Upper lobe of left lung (tissue), 6 donors: ENCODE results near the gene RANBP6. TPM values are rescaled to one million over a fixed set of nuclear protein-coding genes. Genes with fewer than 3 reads are reported as not detected.

Experiments used
- ATAC-seq, 2 donors: fragments of 200-7000 bp; cut with Tn5 transposase; one replicate each; pipeline ENCODE4 v1.9.1; 2022; ENCODE audit warnings: mild to moderate bottlenecking in 2 of 2, moderate library complexity in 2 of 2; ENCODE audit not compliant: low FRiP score in 2 of 2
- DNase-seq, 2 donors: peaks; one replicate each; pipeline ENCODE4 v3.0.0-alpha.2; 2019 to 2020
- H3K27ac ChIP-seq, 4 donors: fragments of 200-600 bp; sonication (generic); one replicate each; pipeline ENCODE4 v1.5.1; 2016 to 2019
- H3K27me3 ChIP-seq, 4 donors: fragments of 200-600 bp; sonication (generic); one replicate each; pipeline ENCODE4 v1.5.1; 2017 to 2019
- H3K36me3 ChIP-seq, 4 donors: fragments of 200-600 bp; sonication (generic); one replicate each; pipeline ENCODE4 v1.5.1; 2016 to 2019
- H3K4me1 ChIP-seq, 4 donors: fragments of 200-600 bp; sonication (generic); one replicate each; pipeline ENCODE4 v1.5.1; 2018 to 2019
- H3K4me3 ChIP-seq, 4 donors: fragments of 200-600 bp; sonication (generic); one replicate each; pipeline ENCODE4 v1.5.1; 2017 to 2019; ENCODE audit warnings: mild to moderate bottlenecking in 2 of 4, moderate library complexity in 1 of 4
- H3K9me3 ChIP-seq, 4 donors: fragments of 200-600 bp; sonication (generic); one replicate each; pipeline ENCODE4 v1.5.1; 2018 to 2019
- EP300 ChIP-seq, 4 donors: sonication (generic); formaldehyde crosslinking; IDR thresholded peaks; one replicate each; pipeline ENCODE4 v1.5.1; 2017; ENCODE audit warnings: antibody characterized with exemption in 4 of 4, control low read depth in 2 of 4
- POLR2A ChIP-seq, 4 donors: fragments of 450-650 bp; IDR thresholded peaks; one replicate each; pipeline ENCODE4 v1.5.1; 2016 to 2017; ENCODE audit warnings: antibody characterized with exemption in 4 of 4, mild to moderate bottlenecking in 2 of 4
- POLR2AphosphoS5 ChIP-seq, 2 donors: sonication (generic); formaldehyde crosslinking; IDR thresholded peaks; one replicate each; pipeline ENCODE4 v1.5.1; 2017; ENCODE audit warnings: antibody characterized with exemption in 2 of 2
- WGBS, 2 donors: methylation state at CpG; one replicate each; pipeline ENCODE4 v1.1.5; 2017 to 2018; 5-methylcytosine and 5-hydroxymethylcytosine counted together
- small RNA-seq, 4 donors: library from RNA; depleted of rRNA; stranded (forward); fragments of <200 nt; gene quantifications; one replicate each; pipeline ENCODE3, GENCODE V24; 2016
- total RNA-seq, 6 donors: library from RNA; depleted of rRNA in 4 of 6; stranded (reverse); fragments of >200 nt in 4 of 6; gene quantifications; one replicate each; pipeline versions ENCODE4 v1.1.0 to v1.2.1, GENCODE V29; 2016 to 2021
- TF ChIP-seq, protein P1 (sequence below), 6 experiments: fragments of 450-650 bp in 4 of 6; fragments of 200-600 bp in 2 of 6; sonication (generic) in 2 of 6; IDR thresholded peaks; one replicate each; pipeline ENCODE4 v1.5.1; 2016 to 2019; ENCODE audit warnings: antibody characterized with exemption in 6 of 6
- donor health status: DM: no; HTN: no; CAD: no; lungs with moderate emphysema.
- donor health status: DM: no; HTN: yes; CAD: no; lungs with severe emphysema.

The RANBP6 gene
- total RNA-seq, 6 donors from 2014 or later = 6.4 to 19.8 (median 12.6) TPM

DNA sequence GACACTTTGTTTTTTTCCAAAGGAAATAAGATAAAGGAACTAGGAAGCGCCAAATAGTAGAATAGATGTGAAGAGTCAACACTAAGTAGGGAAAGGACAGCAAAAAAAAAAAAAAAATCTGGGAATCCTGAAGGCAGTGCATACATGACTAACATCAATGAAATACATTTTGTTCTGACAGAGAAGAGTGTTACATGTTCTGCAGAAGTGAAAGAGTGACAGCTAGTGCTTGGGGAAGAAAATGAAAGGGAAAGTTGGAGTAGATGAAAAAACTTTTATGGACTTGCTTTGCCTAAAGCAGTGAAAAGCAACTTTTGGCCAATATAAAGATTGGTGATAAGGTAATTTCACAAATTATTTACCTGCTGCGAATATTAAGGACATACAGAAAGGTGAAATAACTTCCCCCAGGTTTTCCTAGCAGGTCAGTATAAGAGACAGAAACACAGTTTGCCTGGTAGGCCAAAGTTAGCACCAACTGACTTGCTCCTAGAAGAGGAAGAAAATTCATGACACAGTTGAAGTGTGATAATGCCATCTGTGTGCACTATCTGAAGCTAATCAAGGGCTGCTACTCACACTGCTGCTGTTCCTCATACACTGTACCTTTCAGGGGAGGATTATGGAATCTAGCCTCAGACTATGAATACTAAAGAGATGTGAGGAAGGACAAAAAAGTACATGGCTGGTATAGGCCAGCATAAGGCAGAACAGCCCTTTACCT, 38.6 kb downstream of the RANBP6 start:
- peaks cover 4 to 10% (median 8%) of the 10 kb centered on the region in 4 donors for H3K4me1 ChIP-seq
- H3K9me3 ChIP-seq = no peaks in the 10 kb centered on the region
- peak overlapping the region in 2 of 4 donors; percentile 2 to 47 for H3K27ac ChIP-seq
- peaks cover 0 to 10% (median 3%) of the 10 kb centered on the region in 4 donors for H3K36me3 ChIP-seq
- no peak for ATAC-seq
- WGBS, 2 donors = 68 to 72% methylated on average over 2 of the region's 2 CpGs
- no peak for DNase-seq
- no peak for TF ChIP-seq EP300 (IDR thresholded peaks at IDR 0.05)
- TF ChIP-seq POLR2AphosphoS5 (IDR thresholded peaks at IDR 0.05) = no peak
- TF ChIP-seq, protein P1, sequence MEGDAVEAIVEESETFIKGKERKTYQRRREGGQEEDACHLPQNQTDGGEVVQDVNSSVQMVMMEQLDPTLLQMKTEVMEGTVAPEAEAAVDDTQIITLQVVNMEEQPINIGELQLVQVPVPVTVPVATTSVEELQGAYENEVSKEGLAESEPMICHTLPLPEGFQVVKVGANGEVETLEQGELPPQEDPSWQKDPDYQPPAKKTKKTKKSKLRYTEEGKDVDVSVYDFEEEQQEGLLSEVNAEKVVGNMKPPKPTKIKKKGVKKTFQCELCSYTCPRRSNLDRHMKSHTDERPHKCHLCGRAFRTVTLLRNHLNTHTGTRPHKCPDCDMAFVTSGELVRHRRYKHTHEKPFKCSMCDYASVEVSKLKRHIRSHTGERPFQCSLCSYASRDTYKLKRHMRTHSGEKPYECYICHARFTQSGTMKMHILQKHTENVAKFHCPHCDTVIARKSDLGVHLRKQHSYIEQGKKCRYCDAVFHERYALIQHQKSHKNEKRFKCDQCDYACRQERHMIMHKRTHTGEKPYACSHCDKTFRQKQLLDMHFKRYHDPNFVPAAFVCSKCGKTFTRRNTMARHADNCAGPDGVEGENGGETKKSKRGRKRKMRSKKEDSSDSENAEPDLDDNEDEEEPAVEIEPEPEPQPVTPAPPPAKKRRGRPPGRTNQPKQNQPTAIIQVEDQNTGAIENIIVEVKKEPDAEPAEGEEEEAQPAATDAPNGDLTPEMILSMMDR (IDR thresholded peaks at IDR 0.05) = no peak
- TF ChIP-seq POLR2A (IDR thresholded peaks at IDR 0.05) = no peak
- H3K4me3 ChIP-seq = no peak overlapping the region
- no peaks in the 10 kb centered on the region for H3K27me3 ChIP-seq

DNA sequence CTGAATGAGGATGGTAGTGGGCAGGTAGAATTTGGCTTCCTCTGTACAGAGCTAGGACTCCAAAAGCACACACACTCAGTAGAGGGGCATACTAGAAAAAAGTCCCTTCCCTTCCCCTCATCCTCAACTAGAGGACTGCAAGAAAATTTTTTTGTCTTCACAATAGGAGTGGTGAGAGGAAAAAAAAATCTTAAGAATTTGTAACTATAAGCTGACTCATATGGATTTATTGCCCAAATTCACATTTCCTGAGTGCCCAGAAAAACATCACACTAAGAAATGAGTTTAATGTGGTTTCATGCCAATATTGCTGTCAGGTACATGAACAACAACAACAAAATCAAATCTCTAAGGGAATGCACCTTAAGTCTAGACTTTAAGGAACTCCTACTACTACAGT, 43.7 kb downstream of the RANBP6 start:
- Histone ChIP-seq H3K4me3 (no peak overlapping the region), H3K36me3 (peaks cover 0 to 28% (median 11%) of the 10 kb centered on the region in 4 donors), H3K27ac (no peak overlapping the region), H3K4me1 (peaks cover 0 to 5% (median 3%) of the 10 kb centered on the region in 4 donors), H3K9me3 (no peaks in the 10 kb centered on the region), H3K27me3 (no peaks in the 10 kb centered on the region)
- no peak for ATAC-seq
- DNase-seq = no peak
- TF ChIP-seq EP300 (IDR thresholded peaks at IDR 0.05) (no peak), POLR2AphosphoS5 (IDR thresholded peaks at IDR 0.05) (no peak), POLR2A (IDR thresholded peaks at IDR 0.05) (no peak)
- TF ChIP-seq, protein P1 (IDR thresholded peaks at IDR 0.05) = no peak

Small RNA genes within 50 kb of the gene (small RNA-seq; reads per million reads assigned to genes)
- 0 reads per million in 4 donors for gene MIR4665

Other genes starting within 250 kb of the RANBP6 start
- 10 to 100 TPM in 5 of 6 donors, 1 to 10 TPM in 1; 8.4 to 27.4 (median 20.5) TPM for gene ERMP1, start 182.5 kb downstream of the RANBP6 start, total RNA-seq
- gene MLANA, start 124.7 kb downstream of the RANBP6 start, total RNA-seq = not detected
- gene IL33, start 200.2 kb upstream of the RANBP6 start, total RNA-seq = 10 to 100 TPM in 5 of 6 donors, 1 to 10 TPM in 1; 4.2 to 60.6 (median 19.3) TPM